Measurements from ENCODE around the gene USP12. TPM values are rescaled to one million over a fixed set of nuclear protein-coding genes. Genes with fewer than 3 reads are reported as not detected.

USP12 gene
- total RNA-seq, 1 donor: 28.2 TPM

DNA sequence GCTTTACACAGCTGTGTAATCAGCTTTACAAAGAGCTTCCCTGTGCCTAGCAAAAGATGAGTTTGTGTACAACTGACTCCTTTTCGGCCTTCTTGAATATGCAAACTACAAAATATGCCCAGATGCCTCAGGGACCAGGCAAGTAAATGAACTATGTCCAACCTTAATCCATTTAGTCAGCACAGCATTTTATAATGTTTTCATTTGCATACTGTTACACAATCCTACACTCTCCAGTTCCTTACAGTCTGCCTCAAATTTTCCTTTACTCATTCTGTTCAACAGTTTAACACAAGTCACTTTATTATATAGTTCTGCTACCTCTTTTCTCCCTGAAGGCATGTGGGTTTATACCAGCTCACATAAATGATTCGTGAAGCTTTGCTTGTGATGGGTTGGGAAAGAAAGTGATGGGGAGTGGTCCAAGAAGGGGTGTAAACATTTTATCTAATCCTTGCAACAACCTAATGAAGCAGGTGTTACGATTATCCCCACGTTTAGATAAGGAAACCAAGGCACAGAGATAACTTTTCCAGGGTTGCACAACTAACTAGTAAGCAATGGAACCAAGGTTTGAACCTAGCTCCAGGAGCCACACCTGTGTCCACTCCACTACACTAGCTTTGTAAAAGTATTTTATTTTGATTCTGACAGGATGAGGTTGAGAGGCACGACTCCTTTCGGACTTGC, 3.3 kb upstream of the USP12 start:
- no peak overlapping the region for H3K4me3 ChIP-seq (ENCODE audit: low read depth, low read length)
- DNase-seq (ENCODE audit: low read depth): no peak
- TF ChIP-seq, protein P1, sequence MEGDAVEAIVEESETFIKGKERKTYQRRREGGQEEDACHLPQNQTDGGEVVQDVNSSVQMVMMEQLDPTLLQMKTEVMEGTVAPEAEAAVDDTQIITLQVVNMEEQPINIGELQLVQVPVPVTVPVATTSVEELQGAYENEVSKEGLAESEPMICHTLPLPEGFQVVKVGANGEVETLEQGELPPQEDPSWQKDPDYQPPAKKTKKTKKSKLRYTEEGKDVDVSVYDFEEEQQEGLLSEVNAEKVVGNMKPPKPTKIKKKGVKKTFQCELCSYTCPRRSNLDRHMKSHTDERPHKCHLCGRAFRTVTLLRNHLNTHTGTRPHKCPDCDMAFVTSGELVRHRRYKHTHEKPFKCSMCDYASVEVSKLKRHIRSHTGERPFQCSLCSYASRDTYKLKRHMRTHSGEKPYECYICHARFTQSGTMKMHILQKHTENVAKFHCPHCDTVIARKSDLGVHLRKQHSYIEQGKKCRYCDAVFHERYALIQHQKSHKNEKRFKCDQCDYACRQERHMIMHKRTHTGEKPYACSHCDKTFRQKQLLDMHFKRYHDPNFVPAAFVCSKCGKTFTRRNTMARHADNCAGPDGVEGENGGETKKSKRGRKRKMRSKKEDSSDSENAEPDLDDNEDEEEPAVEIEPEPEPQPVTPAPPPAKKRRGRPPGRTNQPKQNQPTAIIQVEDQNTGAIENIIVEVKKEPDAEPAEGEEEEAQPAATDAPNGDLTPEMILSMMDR (IDR thresholded peaks at IDR 0.05; ENCODE audit: insufficient read depth, low read length): no peak

DNA sequence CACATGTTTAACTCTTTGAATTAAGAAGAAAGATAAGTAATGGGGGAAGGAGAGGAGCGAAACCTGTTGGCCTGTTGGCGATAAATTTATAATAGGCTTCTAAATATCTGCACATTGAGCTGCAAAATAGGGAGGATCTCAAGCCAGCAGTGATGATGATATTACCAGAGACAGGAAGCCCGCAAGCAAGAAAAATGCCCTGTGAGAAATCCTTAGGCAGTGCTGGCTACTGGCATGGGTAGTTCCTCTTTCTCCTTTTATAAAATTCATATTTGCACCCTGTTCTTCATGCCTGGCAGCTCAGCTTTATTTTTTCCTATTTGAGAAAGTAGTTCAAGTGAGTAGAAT, 858 bp upstream of the USP12 start:
- DNase-seq (ENCODE audit: low read depth): no peak
- peak overlapping the region; percentile 72 for H3K4me3 ChIP-seq (ENCODE audit: low read depth, low read length)
- TF ChIP-seq, protein P1 (IDR thresholded peaks at IDR 0.05; ENCODE audit: insufficient read depth, low read length): no peak

DNA sequence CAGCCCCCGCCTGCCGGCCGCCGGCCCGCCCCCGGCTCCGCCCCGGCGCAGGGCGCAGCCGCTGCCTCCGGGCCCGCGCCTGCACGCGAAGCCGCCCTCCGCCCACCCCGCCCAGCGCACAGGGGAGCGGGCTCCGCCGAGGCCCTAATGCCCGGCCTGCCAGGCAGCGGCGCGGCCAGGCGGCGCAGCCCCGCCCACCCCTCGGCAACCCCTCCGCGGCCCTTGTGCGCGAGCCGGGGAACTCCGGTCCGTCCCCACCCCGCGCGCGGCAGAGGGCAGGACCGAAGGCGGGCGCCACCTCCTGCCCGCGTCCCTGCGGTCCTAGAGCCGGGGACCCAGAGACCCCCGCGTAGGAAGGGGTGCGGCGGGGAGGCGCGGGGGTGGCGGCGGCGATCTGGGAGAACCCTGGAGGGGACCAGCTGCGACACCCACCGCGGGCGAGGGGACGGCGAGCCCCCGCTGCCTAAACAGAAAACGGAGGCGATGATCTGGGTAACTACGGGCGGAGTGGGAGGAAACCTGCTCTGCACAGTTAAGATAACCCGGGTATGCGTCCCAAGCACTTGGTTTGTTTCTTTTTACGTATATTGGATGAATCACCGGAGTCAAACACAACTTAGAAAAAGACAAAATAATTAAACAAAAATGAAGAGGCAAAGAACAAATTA, 350 bp upstream of the USP12 start:
- TF ChIP-seq, protein P1 (IDR thresholded peaks at IDR 0.05; ENCODE audit: insufficient read depth, low read length): no peak
- peak overlapping the region; percentile 83 for H3K4me3 ChIP-seq (ENCODE audit: low read depth, low read length)
- peak; percentile 89 for DNase-seq (ENCODE audit: low read depth)

DNA sequence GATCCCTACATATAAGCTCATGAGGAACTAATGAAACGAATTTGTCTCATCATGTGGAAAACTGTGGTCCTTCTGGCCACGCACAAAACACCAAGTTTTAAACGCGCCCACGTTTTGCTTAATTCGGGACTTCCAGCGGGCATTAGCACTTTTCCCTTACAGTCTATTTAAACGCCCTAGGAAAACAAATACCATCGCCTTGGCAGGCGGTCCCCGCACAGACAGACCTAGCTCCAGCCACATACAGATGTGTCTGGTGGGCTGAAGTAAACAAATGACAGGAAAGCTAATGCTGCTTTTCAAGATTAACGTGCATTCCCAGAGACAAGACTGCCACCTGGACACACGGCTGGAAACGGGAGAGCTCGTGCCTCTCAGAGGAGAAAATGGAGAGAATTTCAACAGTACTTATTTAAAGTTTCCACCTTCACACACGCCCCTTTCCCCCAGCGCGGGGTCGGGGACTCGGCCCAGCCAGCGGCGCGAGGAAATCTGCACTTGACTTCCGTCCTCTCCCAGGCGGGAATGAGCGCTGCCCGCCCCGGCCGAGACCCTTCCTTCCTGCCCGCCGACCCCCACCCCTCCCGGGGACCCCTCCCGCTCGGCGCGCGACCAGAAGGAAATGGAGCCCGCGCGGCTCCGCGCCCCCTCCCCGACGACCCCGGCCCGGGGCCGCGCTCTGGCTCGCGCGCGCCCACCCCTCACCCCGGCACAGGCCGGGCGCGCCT, 931 bp downstream of the USP12 start:
- DNase-seq (ENCODE audit: low read depth): peak; percentile 36
- TF ChIP-seq, protein P1 (IDR thresholded peaks at IDR 0.05; ENCODE audit: insufficient read depth, low read length): no peak
- H3K4me3 ChIP-seq (ENCODE audit: low read depth, low read length): peak overlapping the region; percentile 83

DNA sequence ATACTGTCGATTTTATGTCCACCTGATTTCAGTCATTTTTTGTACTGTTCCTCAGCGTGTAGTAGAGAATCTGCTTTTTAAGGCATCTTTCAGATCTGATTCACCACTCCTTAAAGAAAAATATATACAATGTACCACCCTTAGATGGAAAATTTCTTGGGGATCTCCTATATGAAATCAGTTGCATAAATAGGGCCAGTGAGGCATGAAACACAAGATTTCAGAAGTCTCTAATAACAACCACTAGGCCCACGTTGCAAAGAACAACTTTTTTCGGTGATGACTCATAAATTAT, 1.4 kb downstream of the USP12 start:
- peak overlapping the region; percentile 83 for H3K4me3 ChIP-seq (ENCODE audit: low read depth, low read length)
- peak; percentile 72 for DNase-seq (ENCODE audit: low read depth)
- TF ChIP-seq, protein P1 (IDR thresholded peaks at IDR 0.05; ENCODE audit: insufficient read depth, low read length): peak; percentile 19

DNA sequence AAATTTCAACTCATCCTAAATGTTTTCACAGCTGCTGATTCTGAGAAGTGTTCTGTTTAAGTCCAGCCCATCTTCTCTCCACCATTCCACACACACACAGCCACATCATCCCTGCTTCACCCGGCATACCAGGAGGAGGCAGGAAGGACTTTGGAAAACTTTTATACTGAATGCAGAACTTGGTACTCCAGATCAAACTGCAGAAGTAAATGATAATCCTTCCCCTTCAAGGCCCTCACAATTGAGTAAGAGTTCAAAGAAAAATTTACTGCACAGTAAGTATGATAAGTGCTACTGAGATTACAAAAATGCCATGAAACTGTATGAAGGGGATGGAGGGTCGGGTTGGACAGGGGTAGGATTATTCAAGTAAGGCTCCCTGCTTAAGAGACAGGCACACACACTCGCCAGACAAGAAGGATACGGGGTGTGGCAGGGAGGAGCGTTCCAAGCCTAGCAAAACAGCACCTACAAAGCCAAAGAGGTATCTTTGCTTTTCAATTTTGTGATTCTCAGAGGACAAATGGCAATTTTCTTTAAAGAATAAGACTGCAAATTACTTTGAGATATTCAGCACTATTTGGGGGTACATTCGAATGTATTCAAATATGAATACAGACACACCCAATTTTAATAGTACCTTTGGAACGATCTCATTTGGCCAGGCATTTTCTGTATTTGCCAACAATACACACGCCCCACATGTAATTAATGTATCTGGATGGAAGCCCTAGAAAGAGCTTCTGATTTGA, 2.5 kb downstream of the USP12 start:
- TF ChIP-seq, protein P1 (IDR thresholded peaks at IDR 0.05; ENCODE audit: insufficient read depth, low read length): no peak
- peak; percentile 47 for DNase-seq (ENCODE audit: low read depth)
- H3K4me3 ChIP-seq (ENCODE audit: low read depth, low read length): peak overlapping the region; percentile 23

Data from fibroblast of the aortic adventitia (primary cell).